GM12872 (cell line): ENCODE measurements around the gene STAT1.

ENCODE experiments used
- CTCF ChIP-seq: IDR thresholded peaks from 3 replicates; pipeline ENCODE4 v1.5.1; 2011; ENCODE audit warnings: low read depth, mild to moderate bottlenecking, low read length, moderate library complexity; ENCODE audit not compliant: insufficient read depth

Gene STAT1

GRCh38 chr2:191012845-191013681, 908 bp downstream of the STAT1 start:
- TF ChIP-seq CTCF = no peak

GRCh38 chr2:191012346-191012745, 1.6 kb downstream of the STAT1 start:
- no peak for TF ChIP-seq CTCF

- no peak for TF ChIP-seq CTCF
Measured at GRCh38 chr2:191010887-191011885, 2.8 kb downstream of the STAT1 start.

GRCh38 chr2:191009541-191010374, 4.2 kb downstream of the STAT1 start:
- TF ChIP-seq CTCF = no peak

- TF ChIP-seq CTCF = no peak
Measured at GRCh38 chr2:191008286-191008685, 5.7 kb downstream of the STAT1 start.

DNA sequence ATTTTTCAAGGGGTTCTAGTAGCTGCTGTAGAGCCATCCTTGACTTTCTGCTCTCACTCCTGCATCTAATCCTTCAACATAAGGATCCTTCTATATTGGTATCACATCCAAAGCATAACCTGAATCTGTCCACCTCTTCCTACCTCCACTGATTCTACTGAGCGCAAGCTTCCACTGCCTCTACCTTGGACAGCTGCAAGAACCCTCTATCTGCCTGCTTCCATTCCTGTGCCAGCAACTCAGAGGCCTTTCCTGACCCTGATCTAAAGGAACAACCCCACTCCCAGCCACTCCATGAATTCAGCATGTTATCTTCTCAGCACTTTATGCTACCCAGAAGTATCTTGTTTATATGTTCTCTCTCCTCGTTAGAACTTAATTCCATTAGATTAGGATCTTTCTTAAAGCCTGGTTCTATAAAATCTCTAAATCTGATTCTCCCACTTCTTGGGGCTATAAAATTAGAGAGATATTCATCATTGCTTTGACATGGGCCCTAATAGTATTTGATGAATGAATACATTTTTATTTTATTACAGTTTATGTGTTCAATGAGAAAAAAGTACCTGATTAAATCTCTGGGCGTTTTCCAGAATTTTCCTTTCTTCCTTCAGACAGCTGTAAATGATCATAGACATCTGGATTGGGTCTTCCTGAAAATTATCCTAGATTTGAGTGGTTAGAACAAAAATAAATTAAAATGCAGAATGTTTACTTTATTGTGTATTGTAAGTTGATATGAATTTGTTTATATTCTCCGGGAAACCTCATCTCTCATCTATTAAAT, 6.8 kb downstream of the STAT1 start:
- no peak for TF ChIP-seq CTCF
